Stimulated activated naive CD8-positive, alpha-beta T cell treated with anti-CD3 and anti-CD28 coated beads, Interleukin-15, Interleukin-2, amounts not matched to agents 100 ng/mL and 50 ng/mL, for 24 hours (primary cell): Measurements from ENCODE around the gene AK4.
"Not testable (repeated sequence)": the region's sequence is repeated elsewhere in the genome, so short reads cannot be mapped to it uniquely, and the experiment has no call there.

Experiments used
- H3K27ac Mint-ChIP-seq: one replicate; pipeline ENCODE4 v1.8.0; 2021; ENCODE audit warnings: mild to moderate bottlenecking, mixed read lengths
- H3K27me3 Mint-ChIP-seq: one replicate; pipeline ENCODE4 v1.8.0; 2021; ENCODE audit warnings: mixed read lengths
- H3K36me3 Mint-ChIP-seq: one replicate; pipeline ENCODE4 v1.8.0; 2021; ENCODE audit warnings: low read depth, mixed read lengths
- H3K4me1 Mint-ChIP-seq: one replicate; pipeline ENCODE4 v1.8.0; 2021; ENCODE audit warnings: low read depth, mixed read lengths
- H3K4me3 Mint-ChIP-seq: one replicate; pipeline ENCODE4 v1.8.0; 2021; ENCODE audit warnings: mild to moderate bottlenecking, mixed read lengths
- H3K9me3 Mint-ChIP-seq: one replicate; pipeline ENCODE4 v1.8.0; 2021; ENCODE audit warnings: mixed read lengths

The AK4 gene

DNA sequence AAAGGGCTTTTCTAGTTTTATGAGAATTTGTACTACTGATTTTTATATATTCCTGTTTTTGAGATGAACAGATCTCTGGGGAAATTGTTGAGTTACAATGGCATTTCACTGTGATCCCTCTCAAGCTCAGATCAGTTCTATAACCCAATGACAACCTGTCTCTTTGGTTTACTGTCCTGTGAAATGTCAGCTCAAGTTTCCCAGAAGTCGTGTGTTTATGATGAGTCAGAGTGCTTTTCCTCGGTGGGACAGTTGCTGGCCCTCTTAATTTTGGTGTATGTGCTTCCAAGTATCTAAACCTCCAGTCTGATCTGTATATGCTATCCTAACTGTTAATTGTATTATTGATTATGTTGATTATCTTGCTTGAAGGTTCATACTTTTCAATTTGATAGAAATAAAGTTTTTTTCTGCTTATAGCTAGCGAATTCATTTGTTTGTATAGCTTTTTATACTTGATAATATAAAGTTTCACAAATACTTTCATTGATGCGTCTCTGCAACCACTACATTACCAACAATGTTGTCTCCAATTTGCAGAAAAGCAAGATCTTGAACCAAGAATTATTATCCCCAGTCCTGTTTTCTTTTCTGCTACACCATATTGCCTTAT is 83.8 kb downstream of the AK4 start:
- Mint-ChIP-seq H3K36me3 (peaks cover 4% of the 10 kb centered on the region), H3K27me3 (peaks cover 6% of the 10 kb centered on the region), H3K27ac (no peak overlapping the region), H3K4me1 (peaks cover 26% of the 10 kb centered on the region), H3K4me3 (no peak overlapping the region), H3K9me3 (no peaks in the 10 kb centered on the region)

DNA sequence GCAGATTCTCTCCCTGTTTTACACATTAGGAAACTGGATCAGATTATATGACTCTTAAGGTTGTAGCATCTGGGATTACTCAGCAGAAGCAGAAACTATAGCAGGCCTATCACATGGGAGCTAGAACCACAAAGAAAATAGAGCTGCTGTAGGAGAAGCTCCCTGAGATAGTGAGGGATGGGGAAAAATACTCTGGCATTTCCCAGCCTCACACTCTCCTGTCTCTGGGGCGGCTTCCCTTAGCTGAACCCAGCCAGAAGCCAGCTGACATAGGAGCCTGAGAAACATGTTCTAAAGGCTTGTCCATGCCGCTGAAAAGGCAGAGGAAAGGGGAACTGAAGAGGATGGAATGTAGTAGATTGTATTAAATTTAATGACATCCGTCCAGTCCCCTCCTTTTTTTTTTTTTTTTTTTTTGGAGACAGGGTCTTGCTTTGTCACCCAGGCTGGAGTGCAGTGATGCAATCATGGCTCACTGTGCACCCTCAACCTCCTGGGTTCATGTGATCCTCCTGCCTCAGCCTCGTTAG is 84.5 kb downstream of the AK4 start:
- Mint-ChIP-seq H3K9me3 (no peaks in the 10 kb centered on the region), H3K4me3 (no peak overlapping the region), H3K27me3 (peaks cover 8% of the 10 kb centered on the region), H3K27ac (no peak overlapping the region), H3K4me1 (peaks cover 26% of the 10 kb centered on the region), H3K36me3 (peaks cover 4% of the 10 kb centered on the region)

DNA sequence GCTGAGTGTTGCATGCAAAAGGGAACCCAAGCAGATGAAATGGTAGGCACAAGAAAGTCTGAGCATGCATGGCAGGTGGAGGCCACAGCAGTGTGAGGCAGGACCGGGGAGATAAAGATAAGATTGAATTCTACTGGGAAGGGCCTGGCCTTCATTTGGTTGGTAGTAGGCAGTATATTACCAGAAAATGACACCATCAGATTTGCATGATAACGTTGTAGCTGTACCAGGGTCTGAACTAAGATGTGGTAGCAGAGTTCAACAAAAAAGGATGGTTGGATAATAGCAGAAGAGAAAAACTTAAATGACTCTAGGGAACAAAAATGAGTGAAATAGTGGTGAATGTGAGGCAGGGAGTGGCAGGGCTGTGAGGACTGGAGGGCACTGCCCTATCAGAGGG is 85.8 kb downstream of the AK4 start:
- H3K4me3 Mint-ChIP-seq: no peak overlapping the region
- peaks cover 8% of the 10 kb centered on the region for H3K27me3 Mint-ChIP-seq
- peaks cover 4% of the 10 kb centered on the region for H3K36me3 Mint-ChIP-seq
- H3K4me1 Mint-ChIP-seq: peaks cover 26% of the 10 kb centered on the region
- no peaks in the 10 kb centered on the region for H3K9me3 Mint-ChIP-seq
- H3K27ac Mint-ChIP-seq: no peak overlapping the region

DNA sequence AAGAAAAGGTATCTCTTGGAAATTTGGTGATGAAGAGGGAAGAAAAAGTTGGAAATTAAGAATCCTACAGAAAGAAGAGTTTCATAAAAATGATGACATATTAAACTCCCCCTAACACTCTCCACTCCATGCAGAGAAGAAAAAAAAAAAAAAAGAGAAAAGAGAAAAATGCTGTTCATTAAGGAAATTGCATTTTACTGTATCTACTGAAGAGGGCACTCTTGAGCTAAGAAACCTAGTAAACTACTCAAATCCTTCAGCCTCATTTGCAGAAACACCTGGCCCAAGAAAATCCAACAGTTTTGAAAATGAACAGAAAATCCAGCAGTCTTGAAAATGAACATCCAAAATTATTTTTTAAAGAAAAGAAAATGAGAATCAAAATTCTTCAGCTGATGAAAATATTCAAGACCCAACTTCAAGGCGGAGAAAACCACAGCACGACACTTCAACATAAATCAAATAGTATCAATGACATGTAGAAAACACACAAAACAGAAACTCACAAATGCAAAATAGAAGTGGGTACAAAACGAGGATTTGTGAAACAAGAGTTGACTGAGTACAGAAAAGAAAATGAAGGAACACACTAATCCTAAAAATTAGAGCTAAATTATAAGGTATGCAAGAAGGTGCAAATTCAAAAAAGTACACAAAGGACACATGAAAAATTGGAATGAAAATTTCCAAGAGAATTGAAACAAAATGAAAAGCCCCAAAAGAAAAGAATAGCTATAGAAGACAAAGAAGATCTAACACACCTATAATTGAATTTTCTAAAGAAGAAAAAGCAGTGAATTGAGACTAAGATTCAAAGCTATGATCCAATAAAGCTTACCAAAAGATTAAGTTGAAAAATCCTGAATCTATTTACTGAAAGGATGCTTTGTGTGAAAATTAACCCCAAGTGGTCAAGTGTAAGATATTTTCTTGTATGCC is 88.1 kb downstream of the AK4 start:
- Mint-ChIP-seq H3K36me3 (no peaks in the 10 kb centered on the region), H3K27ac (no peak overlapping the region), H3K4me3 (no peak overlapping the region), H3K4me1 (peaks cover 11% of the 10 kb centered on the region), H3K9me3 (no peaks in the 10 kb centered on the region), H3K27me3 (peaks cover 16% of the 10 kb centered on the region)

DNA sequence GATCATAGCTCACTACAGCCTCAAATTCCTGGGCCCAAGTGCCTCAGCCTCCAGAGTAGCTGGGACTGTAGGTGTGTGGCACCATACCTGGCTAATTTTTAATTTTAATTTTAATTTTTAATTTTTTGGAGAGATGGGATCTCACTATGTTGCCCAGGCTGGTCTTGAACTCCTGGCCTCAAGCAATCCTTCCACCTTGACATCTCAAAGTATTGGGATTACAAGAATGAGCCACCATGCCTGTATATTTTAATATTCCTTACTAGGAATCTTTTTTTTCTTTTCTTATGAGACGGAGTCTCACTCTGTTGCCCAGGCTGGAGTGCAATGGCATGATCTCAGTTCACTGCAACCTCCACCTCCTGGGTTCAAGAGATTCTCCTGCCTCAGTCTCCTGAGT is 89.1 kb downstream of the AK4 start:
- not testable (repeated sequence) for H3K27ac Mint-ChIP-seq, H3K4me1 Mint-ChIP-seq, H3K9me3 Mint-ChIP-seq, H3K4me3 Mint-ChIP-seq, H3K36me3 Mint-ChIP-seq
- peaks cover 23% of the 10 kb centered on the region for H3K27me3 Mint-ChIP-seq

DNA sequence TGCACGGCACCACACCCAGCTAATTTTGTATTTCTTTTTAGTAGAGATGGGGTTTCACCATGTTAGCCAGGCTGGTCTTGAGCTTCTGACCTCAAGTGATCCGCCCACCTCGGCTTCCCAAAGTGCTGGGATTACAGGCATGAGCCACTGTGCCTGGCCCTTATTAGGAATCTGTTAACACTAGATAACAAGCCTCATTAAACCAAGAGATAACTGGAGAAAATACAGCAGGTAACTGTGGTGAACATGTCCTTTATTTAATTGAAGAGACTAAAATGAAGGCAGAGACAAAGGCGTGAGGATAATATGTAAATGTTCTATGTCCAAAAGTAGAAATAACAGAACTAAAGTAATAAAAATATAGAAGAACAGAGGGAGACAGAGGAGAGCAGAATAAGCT is 89.5 kb downstream of the AK4 start:
- no peaks in the 10 kb centered on the region for H3K4me1 Mint-ChIP-seq
- H3K9me3 Mint-ChIP-seq: no peaks in the 10 kb centered on the region
- no peak overlapping the region for H3K4me3 Mint-ChIP-seq
- H3K36me3 Mint-ChIP-seq: no peaks in the 10 kb centered on the region
- no peak overlapping the region for H3K27ac Mint-ChIP-seq
- H3K27me3 Mint-ChIP-seq: peaks cover 26% of the 10 kb centered on the region

DNA sequence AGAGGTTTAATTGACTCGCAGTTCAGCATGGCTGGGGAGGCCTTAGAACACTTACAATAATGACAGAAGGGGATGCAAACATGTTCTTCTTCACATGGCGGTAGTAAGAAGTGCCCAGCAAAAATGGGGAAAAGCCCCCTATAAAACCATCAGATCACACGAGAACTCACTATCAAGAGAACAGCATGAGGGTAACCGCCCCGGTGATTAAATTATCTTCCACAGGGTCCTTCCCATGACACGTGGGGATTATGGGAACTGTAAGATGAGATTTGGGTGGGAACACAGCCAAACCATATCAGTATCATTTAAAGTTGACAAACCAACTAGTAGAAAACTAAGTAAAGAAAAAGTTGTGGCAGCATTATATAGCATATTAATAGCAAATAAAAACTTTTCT is 90.0 kb downstream of the AK4 start:
- peaks cover 26% of the 10 kb centered on the region for H3K27me3 Mint-ChIP-seq

DNA sequence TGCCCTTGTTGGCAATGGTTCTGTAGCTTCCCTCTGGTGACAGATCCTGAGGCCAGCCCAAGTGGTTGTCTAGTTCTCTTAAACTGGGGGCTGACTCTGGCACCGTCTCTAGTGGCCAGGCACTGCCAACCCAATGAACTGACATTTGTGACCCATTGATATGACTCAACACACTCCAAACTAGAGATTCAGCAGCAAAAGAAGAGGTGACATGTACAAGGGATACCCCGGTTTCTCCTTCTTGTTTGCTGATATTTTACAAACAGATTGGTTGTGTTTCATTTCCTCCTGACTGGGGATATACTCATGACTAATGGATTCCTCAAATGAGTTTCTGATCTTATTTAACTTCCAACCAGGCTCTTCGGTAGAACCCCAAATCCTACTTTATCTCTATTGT is 95.5 kb downstream of the AK4 start:
- Mint-ChIP-seq H3K36me3 (no peaks in the 10 kb centered on the region), H3K4me1 (no peaks in the 10 kb centered on the region), H3K4me3 (no peak overlapping the region), H3K27ac (no peak overlapping the region), H3K9me3 (no peaks in the 10 kb centered on the region), H3K27me3 (peaks cover 51% of the 10 kb centered on the region)

More for the DNA sequence above, 90.0 kb downstream of the AK4 start:
- H3K36me3 Mint-ChIP-seq: no peaks in the 10 kb centered on the region
- H3K4me1 Mint-ChIP-seq: no peaks in the 10 kb centered on the region
- H3K27ac Mint-ChIP-seq: no peak overlapping the region
- H3K4me3 Mint-ChIP-seq: no peak overlapping the region
- H3K9me3 Mint-ChIP-seq: no peaks in the 10 kb centered on the region

DNA sequence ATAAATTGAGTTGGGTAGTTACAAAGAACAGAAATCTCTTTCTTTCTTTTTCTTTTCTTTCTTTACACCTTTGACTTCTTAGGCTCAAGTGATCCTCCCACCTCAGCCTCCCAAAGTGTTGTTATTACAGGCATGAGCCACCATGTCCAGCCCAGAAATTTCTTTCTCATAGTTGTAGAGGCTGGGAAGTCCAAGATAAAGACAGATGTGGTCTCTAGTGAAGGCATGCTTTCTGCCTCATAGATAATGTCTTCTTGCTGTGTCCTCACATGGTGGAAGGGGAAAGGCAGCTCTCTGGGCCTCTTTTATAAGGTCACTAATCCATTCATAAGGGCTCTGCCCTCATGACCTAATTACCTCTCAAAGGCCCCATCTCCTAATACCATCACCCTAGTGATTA is 97.3 kb downstream of the AK4 start:
- Mint-ChIP-seq H3K27ac (no peak overlapping the region), H3K4me1 (no peaks in the 10 kb centered on the region), H3K36me3 (no peaks in the 10 kb centered on the region)

DNA sequence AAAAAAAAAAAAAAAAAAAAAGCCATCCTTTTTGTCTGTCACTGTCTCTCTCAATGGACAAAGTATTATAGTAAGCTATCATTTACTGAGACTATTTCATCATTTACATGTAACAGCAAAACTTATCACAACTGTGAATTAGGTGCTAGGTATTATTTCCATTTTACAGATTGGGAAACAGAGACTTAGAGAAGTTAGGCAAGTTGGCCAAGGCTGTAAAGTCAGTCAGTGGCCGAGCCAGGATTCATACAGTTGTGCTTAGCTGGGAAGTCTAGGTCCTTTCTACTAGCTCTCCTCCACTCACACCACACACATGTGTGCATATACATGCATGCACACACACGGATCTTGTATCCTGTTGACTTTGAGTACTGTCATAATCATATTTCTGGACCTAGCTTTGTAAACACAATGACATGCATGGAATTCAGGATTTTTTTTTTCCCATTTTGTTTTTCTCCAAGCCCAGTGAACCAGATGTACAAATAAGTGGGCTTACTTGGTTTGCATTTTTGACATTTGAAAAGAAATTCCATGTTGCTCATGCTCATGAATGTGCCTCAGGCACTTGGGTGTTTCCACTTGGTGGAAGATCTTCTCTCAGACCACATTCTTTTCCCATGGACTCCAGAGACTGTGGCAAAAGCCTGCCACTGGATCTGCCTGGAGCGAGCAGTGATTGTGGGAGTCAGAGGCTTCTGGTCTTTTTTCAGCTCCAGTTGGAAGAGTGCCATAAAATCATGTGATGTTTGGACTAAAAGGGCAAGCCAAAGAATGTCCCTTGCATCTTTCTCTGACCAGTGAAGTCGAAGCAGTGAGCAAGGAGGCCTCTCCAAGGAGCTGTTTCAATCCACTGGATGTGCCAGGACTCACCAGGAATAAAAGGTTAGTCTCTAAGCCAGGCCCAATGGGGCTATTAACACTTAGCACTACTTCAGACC is 99.7 kb downstream of the AK4 start:
- peaks cover 37% of the 10 kb centered on the region for H3K27me3 Mint-ChIP-seq
- H3K36me3 Mint-ChIP-seq: no peaks in the 10 kb centered on the region
- no peaks in the 10 kb centered on the region for H3K4me1 Mint-ChIP-seq
- no peak overlapping the region for H3K4me3 Mint-ChIP-seq
- H3K9me3 Mint-ChIP-seq: no peaks in the 10 kb centered on the region
- H3K27ac Mint-ChIP-seq: no peak overlapping the region

More for the DNA sequence above, 97.3 kb downstream of the AK4 start:
- Mint-ChIP-seq H3K4me3 (no peak overlapping the region), H3K27me3 (peaks cover 47% of the 10 kb centered on the region), H3K9me3 (no peaks in the 10 kb centered on the region)

DNA sequence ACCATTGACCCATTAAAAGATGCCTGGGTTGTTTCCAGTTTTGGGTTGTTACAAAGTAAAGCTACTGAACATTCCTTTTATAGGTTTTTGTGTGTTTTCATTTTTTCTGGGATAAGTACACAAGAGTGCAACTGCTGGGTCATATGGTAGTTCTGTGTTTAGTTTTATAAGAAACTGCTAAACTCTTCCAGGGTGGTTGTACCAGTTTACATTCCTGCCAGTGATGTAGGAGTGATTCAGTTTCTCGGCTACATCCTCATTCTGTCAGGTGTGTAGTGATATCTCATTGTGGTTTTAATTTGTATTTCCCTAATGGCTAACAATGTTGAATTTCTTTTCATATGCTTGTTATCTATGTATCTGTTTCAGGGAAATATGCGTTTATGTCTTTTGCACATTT is 102.8 kb downstream of the AK4 start:
- Mint-ChIP-seq H3K36me3 (no peaks in the 10 kb centered on the region), H3K9me3 (no peaks in the 10 kb centered on the region), H3K27ac (no peak overlapping the region), H3K4me3 (no peak overlapping the region), H3K4me1 (peaks cover 17% of the 10 kb centered on the region), H3K27me3 (peaks cover 35% of the 10 kb centered on the region)

DNA sequence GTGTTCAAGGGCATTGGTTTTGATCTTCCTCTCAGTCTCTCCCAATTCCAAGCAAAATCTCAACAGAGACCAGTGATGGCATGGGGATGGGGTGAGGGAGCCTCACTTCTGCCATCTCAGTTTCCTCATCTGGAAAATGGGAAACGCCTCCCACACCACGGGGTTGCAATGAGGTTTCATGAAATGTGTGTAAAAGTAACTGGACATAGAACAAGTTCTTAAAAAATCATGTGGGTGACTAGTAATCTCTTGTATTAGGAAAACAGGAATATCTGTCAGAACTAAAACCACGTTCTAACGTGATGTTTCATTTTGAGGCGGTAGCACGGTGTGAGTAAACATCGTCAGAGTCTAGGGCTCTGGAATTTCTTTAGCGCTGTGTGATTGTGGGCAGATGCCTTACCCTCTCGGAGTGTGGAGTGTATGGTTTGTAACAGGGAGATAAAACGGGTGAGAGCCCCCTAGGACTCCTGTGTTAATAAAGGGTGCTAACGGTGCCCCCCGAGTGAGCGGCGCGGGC is 105.9 kb downstream of the AK4 start:
- H3K27ac Mint-ChIP-seq: peak overlapping the region; percentile 61
- peak overlapping the region; percentile 88 for H3K4me3 Mint-ChIP-seq
- peaks cover 17% of the 10 kb centered on the region for H3K4me1 Mint-ChIP-seq
- no peaks in the 10 kb centered on the region for H3K36me3 Mint-ChIP-seq
- peaks cover 32% of the 10 kb centered on the region for H3K27me3 Mint-ChIP-seq
- no peaks in the 10 kb centered on the region for H3K9me3 Mint-ChIP-seq

DNA sequence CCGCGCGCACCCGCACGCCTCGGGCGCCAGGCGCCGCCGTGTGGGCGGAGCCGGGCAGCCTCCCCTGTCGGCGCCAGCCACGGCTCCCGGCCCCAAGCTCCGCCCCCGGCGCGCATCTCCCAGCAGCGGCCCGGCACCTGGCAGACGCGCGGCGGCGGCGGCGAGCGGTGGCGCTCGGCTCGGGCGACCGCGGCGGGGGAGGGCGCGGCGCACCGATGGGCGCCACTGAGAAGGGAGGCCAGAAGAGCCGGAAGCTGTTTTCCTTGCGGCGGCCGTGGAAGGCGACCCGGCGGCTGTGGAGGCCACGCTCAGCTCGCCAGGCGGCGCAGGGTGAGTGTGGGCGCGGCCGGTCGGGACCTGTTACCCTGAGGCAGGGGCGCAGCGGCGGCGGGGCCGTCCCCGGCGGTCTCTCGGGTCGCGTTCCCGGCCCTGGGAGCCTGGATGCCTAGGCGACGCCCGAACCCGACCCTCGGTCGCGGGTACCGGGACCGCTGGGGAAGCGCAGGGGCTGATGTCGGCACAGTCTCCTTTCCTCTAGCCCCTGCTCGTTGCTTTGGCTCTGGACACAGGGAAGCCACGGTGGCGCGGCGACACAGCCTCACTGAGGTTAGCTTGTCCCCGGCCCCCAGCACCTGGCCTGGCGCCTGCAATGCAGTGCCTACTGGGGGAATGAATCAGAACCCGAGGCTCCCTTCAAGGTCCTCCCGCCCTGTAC is 106.5 kb downstream of the AK4 start:
- Mint-ChIP-seq H3K27ac (peak overlapping the region; percentile 84), H3K4me3 (peak overlapping the region; percentile 91), H3K36me3 (no peaks in the 10 kb centered on the region)

More for the DNA sequence above, 106.5 kb downstream of the AK4 start:
- Mint-ChIP-seq H3K4me1 (peaks cover 22% of the 10 kb centered on the region), H3K9me3 (no peaks in the 10 kb centered on the region), H3K27me3 (peaks cover 35% of the 10 kb centered on the region)
